ENCODE results near the gene HS3ST6. TPM values are rescaled to one million over a fixed set of nuclear protein-coding genes. Genes with fewer than 3 reads are reported as not detected.

HS3ST6 gene
- total and polyA plus RNA-seq, 2 of the 13 experiments (the other 11 are each of a cell fraction or from before 2014, with no cell fraction given): not detected

DNA sequence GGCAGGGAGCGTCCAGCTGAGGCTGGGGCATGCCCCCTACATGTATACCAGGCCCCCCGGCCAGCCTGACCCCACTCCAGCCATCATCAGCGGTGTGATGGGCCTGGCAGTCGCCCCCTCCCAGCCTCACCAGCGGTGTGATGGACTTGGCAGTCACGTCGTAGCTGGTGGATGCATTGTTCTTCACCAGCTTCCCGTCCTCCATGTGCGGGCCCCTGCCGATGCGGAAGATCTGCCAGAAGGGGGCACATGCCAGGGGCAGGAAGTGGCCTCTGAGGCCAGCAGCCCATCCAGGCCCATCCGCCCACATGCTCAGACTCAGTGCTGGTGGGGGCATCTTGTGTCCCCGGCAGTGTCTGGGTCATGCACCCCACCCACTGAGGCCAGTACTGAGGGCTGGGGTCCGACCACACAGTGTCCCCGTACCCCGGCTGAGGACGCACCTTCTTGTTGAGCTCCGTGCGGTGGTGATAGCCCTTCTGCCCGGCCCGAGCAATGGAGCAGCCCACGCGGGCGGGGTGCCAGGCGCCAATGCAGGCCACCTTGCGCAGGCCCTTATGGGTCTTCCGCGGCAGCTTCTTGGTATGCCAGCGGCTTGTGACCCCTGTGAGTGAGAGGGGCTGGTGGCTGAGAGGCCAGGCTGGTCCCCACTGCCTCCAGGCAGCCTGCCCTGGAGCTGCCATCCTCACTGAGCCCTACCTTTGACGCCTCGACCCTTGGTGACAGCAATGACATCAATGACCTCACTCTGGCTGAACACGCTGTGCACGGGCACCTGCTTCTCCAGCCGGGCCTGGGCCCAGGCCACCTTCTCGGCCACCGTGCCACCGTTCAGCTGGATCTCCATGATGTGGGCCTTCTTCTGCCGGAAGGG lies 28.5 kb upstream of the HS3ST6 start (continued):
- no peak for TF ChIP-seq ZNF609 (CRISPR knock-in tag; IDR thresholded peaks at IDR 0.05; ENCODE audit: borderline replicate concordance)
- no peak for TF ChIP-seq ZNF615 (CRISPR knock-in tag; IDR thresholded peaks at IDR 0.05; ENCODE audit: borderline replicate concordance)
- no peak for TF ChIP-seq POGZ (CRISPR knock-in tag; IDR thresholded peaks at IDR 0.05)
- TF ChIP-seq ZNF567 (CRISPR knock-in tag; IDR thresholded peaks at IDR 0.05; ENCODE audit: borderline replicate concordance): no peak
- TF ChIP-seq, protein P1, sequence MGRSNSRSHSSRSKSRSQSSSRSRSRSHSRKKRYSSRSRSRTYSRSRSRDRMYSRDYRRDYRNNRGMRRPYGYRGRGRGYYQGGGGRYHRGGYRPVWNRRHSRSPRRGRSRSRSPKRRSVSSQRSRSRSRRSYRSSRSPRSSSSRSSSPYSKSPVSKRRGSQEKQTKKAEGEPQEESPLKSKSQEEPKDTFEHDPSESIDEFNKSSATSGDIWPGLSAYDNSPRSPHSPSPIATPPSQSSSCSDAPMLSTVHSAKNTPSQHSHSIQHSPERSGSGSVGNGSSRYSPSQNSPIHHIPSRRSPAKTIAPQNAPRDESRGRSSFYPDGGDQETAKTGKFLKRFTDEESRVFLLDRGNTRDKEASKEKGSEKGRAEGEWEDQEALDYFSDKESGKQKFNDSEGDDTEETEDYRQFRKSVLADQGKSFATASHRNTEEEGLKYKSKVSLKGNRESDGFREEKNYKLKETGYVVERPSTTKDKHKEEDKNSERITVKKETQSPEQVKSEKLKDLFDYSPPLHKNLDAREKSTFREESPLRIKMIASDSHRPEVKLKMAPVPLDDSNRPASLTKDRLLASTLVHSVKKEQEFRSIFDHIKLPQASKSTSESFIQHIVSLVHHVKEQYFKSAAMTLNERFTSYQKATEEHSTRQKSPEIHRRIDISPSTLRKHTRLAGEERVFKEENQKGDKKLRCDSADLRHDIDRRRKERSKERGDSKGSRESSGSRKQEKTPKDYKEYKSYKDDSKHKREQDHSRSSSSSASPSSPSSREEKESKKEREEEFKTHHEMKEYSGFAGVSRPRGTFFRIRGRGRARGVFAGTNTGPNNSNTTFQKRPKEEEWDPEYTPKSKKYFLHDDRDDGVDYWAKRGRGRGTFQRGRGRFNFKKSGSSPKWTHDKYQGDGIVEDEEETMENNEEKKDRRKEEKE (IDR thresholded peaks at IDR 0.05): no peak
- no peak for TF ChIP-seq ZXDC (CRISPR knock-in tag; IDR thresholded peaks at IDR 0.05)
- TF ChIP-seq MATR3 (CRISPR knock-in tag; IDR thresholded peaks at IDR 0.05): no peak
- TF ChIP-seq ZFP91 (CRISPR knock-in tag; IDR thresholded peaks at IDR 0.05; ENCODE audit: borderline replicate concordance): peak; percentile 36
- TF ChIP-seq, protein P2, sequence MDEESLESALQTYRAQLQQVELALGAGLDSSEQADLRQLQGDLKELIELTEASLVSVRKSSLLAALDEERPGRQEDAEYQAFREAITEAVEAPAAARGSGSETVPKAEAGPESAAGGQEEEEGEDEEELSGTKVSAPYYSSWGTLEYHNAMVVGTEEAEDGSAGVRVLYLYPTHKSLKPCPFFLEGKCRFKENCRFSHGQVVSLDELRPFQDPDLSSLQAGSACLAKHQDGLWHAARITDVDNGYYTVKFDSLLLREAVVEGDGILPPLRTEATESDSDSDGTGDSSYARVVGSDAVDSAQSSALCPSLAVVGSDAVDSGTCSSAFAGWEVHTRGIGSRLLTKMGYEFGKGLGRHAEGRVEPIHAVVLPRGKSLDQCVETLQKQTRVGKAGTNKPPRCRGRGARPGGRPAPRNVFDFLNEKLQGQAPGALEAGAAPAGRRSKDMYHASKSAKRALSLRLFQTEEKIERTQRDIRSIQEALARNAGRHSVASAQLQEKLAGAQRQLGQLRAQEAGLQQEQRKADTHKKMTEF (CRISPR knock-in tag; IDR thresholded peaks at IDR 0.05): 0 out of 2 replicates have a peak, but pooled peaks have one; percentile 24
- TF ChIP-seq KLF6 (CRISPR knock-in tag; IDR thresholded peaks at IDR 0.05): no peak
- TF ChIP-seq SUZ12 (IDR thresholded peaks at IDR 0.05; ENCODE audit: low read depth, low read length): no peak
- TF ChIP-seq ZNF138 (CRISPR knock-in tag; IDR thresholded peaks at IDR 0.05; ENCODE audit: low read depth): no peak
- no peak for TF ChIP-seq EED (CRISPR knock-in tag; IDR thresholded peaks at IDR 0.05)
- no peak for TF ChIP-seq ZNF777 (CRISPR knock-in tag; IDR thresholded peaks at IDR 0.05)
- TF ChIP-seq AGO2 (optimal IDR thresholded peaks at IDR 0.05; ENCODE audit: low read depth, low read length): no peak
